Measurements from ENCODE around the gene CCDC7.

DNA sequence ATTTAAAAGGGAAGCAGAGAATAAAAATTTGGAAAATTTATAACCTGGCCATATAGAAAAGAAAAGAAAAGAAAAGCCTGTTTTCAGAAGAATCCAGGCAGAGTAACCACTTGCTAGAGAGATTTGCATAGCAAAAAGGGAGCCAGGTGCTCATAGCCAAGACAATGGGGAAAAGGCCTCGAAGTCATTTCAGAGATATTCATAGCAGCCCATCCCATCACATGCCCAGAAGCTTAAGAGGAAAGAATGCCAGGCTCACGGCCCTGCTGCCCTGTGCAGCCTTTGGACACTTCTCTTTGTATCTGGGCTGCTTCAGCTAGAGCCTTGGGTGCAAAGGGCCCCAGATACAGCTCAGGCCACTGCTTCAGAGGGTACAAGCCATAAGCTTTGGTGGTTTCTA, 159.8 kb downstream of the CCDC7 start:
- TF ChIP-seq CTCF (IDR thresholded peaks at IDR 0.05 in 4 of 5, conservative IDR thresholded peaks at IDR 0.05 in 1 of 5) (no peak), POLR2A (IDR thresholded peaks at IDR 0.05) (no peak)
